CD4-positive, alpha-beta memory T cell (primary cell): Measurements from ENCODE around the gene ACER2. TPM values are rescaled to one million over a fixed set of nuclear protein-coding genes. Genes with fewer than 3 reads are reported as not detected.
A peak's percentile ranks its signal among the peaks of the same experiment; 100 is the strongest.
"Not testable (repeated sequence)": the region's sequence is repeated elsewhere in the genome, so short reads cannot be mapped to it uniquely, and the experiment has no call there.

ENCODE experiments used
- CTCF ChIA-PET: fragments of 350-600 bp; sonication (Branson Sonifier 250); formaldehyde crosslinking; loops from one replicate; lab custom pipeline; 2021; ENCODE audit warnings: inconsistent platforms; ENCODE audit not compliant: partially characterized antibody; lab: Charles Lee
- POLR2A ChIA-PET: fragments of 350-600 bp; sonication (Branson Sonifier 250); formaldehyde crosslinking; loops from one replicate; lab custom pipeline; 2021; ENCODE audit not compliant: partially characterized antibody; lab: Charles Lee
- DNase-seq, 5 donors: peaks; one replicate each; pipeline versions ENCODE4 v3.0.0 to v3.0.0-alpha.2; 2020 to 2022; ENCODE audit warnings: mixed read lengths in 1 of 5
- H3K27ac ChIP-seq: one replicate; pipeline ENCODE4 v1.7.0; 2013; ENCODE audit warnings: low read depth, low read length
- H3K27me3 ChIP-seq: 2 replicates; pipeline ENCODE4 v1.7.0; 2013; ENCODE audit warnings: mild to moderate bottlenecking, low read length, moderate library complexity; ENCODE audit not compliant: insufficient read depth
- H3K36me3 ChIP-seq: 2 replicates; pipeline ENCODE4 v1.7.0; 2013; ENCODE audit warnings: mild to moderate bottlenecking, low read length, moderate library complexity; ENCODE audit not compliant: insufficient read depth
- H3K4me1 ChIP-seq: 2 replicates; pipeline ENCODE4 v1.7.0; 2013; ENCODE audit warnings: mild to moderate bottlenecking, low read length, moderate library complexity; ENCODE audit not compliant: insufficient read depth
- H3K4me3 ChIP-seq, 2 donors: one replicate each; pipeline ENCODE4 v1.7.0; 2013; ENCODE audit warnings: low read length in 2 of 2, mild to moderate bottlenecking in 1 of 2
- H3K9me3 ChIP-seq, 2 donors: one replicate each; pipeline ENCODE4 v1.7.0; 2013; ENCODE audit warnings: low read length in 2 of 2, control low read depth in 1 of 2; ENCODE audit not compliant: control insufficient read depth in 1 of 2
- H3K27ac Mint-ChIP-seq, 7 donors: one replicate each; pipeline ENCODE4 v1.8.0; 2020 to 2021; ENCODE audit warnings: mixed read lengths in 7 of 7, mild to moderate bottlenecking in 6 of 7, inconsistent platforms in 3 of 7, moderate library complexity in 3 of 7
- H3K27me3 Mint-ChIP-seq, 2 donors: one replicate each; pipeline ENCODE4 v1.8.0; 2020 to 2021; ENCODE audit warnings: mixed read lengths in 2 of 2
- H3K36me3 Mint-ChIP-seq, 2 donors: one replicate each; pipeline ENCODE4 v1.8.0; 2020 to 2021; ENCODE audit warnings: mixed read lengths in 2 of 2, inconsistent platforms in 1 of 2, mild to moderate bottlenecking in 1 of 2
- H3K4me1 Mint-ChIP-seq, 4 donors: one replicate each; pipeline ENCODE4 v1.8.0; 2020 to 2021; ENCODE audit warnings: mixed read lengths in 4 of 4, mild to moderate bottlenecking in 1 of 4
- H3K4me3 Mint-ChIP-seq, 8 donors: one replicate each; pipeline ENCODE4 v1.8.0; 2020 to 2021; ENCODE audit warnings: mixed read lengths in 8 of 8, mild to moderate bottlenecking in 7 of 8, moderate library complexity in 6 of 8, inconsistent platforms in 3 of 8
- H3K9me3 Mint-ChIP-seq, 8 donors: one replicate each; pipeline ENCODE4 v1.8.0; 2020 to 2021; ENCODE audit warnings: mixed read lengths in 8 of 8, mild to moderate bottlenecking in 5 of 8, inconsistent platforms in 3 of 8, moderate library complexity in 1 of 8
- intact Hi-C: fragments of 100-400 bp; cut with micrococcal nuclease; formaldehyde crosslinking; loops from one replicate; pipeline ENCODE4 v1.15.1; 2023
- polyA plus RNA-seq, 2 donors: library from polyadenylated mRNA; unstranded; fragments of 300-500 nt; fragmentation: Illumina TruSeq; gene quantifications; one replicate each; pipeline ENCODE4 v1.2.3, GENCODE V29; 2021
- total RNA-seq, 2 experiments: library from RNA; stranded (reverse); gene quantifications; one replicate each; pipeline ENCODE4 v1.2.3, GENCODE V29; 2021

The ACER2 gene
- total and polyA plus RNA-seq, 4 experiments from 2014 or later: 0.54 to 6.0 (median 3.5) TPM

GRCh38 chr9:19403231-19403630 lies 5.6 kb upstream of the ACER2 start:
- H3K36me3 ChIP-seq, H3K27ac Mint-ChIP-seq, H3K9me3 ChIP-seq, H3K27me3 Mint-ChIP-seq, H3K4me3 ChIP-seq, H3K27ac ChIP-seq, POLR2A ChIA-PET, CTCF ChIA-PET, H3K9me3 Mint-ChIP-seq, H3K4me1 ChIP-seq, H3K36me3 Mint-ChIP-seq, H3K4me3 Mint-ChIP-seq, H3K27me3 ChIP-seq, DNase-seq: not testable (repeated sequence)
- intact Hi-C loops: loop anchor here (10.0 kb wide), 1 partner anchor 1632 kb away; the partner anchor contains the start of gene HACD4
- H3K4me1 Mint-ChIP-seq: peaks cover 0 to 13% (median 3%) of the 10 kb centered on the region in 4 donors

- H3K9me3 Mint-ChIP-seq: peaks cover 0 to 7% (median 0%) of the 10 kb centered on the region in 8 donors
- H3K4me1 ChIP-seq: peaks cover 10% of the 10 kb centered on the region
- no peaks in the 10 kb centered on the region for H3K27me3 Mint-ChIP-seq
- POLR2A ChIA-PET: interaction anchor here (1.2 kb wide), 1 partner anchor 24 kb away, joined by 4 read pairs; the partner anchor contains the start of gene RPS6
- H3K27me3 ChIP-seq: no peaks in the 10 kb centered on the region
- peaks cover 0 to 17% (median 6%) of the 10 kb centered on the region in 4 donors for H3K4me1 Mint-ChIP-seq
- H3K36me3 ChIP-seq: no peaks in the 10 kb centered on the region
- H3K4me3 ChIP-seq: no peak overlapping the region
- CTCF ChIA-PET: no interaction called here
- DNase-seq: no peak
- no peak overlapping the region for H3K27ac ChIP-seq
- intact Hi-C loops: loop anchor here (5.0 to 10.0 kb wide), 2 partner anchors 222 to 1630 kb away; partner anchors contain the start of gene HACD4
- H3K4me3 Mint-ChIP-seq: no peak overlapping the region
- H3K9me3 ChIP-seq: no peaks in the 10 kb centered on the region
- peak overlapping the region in 2 of 7 donors; percentile 30 to 32 for H3K27ac Mint-ChIP-seq
- H3K36me3 Mint-ChIP-seq: peaks cover 0 to 3% of the 10 kb centered on the region in 2 donors
Observed at GRCh38 chr9:19404283-19405075, 4.3 kb upstream of the ACER2 start.

DNA sequence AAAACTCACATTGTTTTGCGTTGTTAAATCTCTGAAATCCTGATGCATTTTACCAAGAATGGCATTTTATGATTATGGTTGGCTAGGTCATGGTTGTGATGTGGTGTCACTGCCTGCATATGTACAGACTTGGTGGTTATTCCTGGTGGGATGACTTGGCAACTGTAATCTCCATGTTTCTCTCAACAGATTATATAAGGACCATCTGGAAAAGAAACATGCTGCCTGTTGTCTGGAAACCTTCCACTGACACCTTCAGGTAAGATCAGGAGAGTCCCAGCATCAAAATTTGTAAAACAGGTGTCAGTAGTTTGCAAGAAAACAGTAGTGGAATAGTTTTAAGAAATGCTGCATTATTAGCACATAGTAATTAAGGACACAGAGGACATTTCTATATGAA lies 3.0 kb upstream of the ACER2 start:
- H3K4me3 ChIP-seq: no peak overlapping the region
- no peak for DNase-seq
- no peaks in the 10 kb centered on the region for H3K27me3 ChIP-seq
- no peaks in the 10 kb centered on the region for H3K9me3 ChIP-seq
- Mint-ChIP-seq H3K27me3 (no peaks in the 10 kb centered on the region), H3K36me3 (peaks cover 0 to 8% of the 10 kb centered on the region in 2 donors), H3K27ac (peak overlapping the region in 4 of 7 donors; percentile 15 to 79 (median 43)), H3K9me3 (peaks cover 0 to 7% (median 0%) of the 10 kb centered on the region in 8 donors), H3K4me3 (no peak overlapping the region), H3K4me1 (peaks cover 5 to 24% (median 14%) of the 10 kb centered on the region in 4 donors)
- ChIA-PET CTCF (no interaction called here), POLR2A (interaction anchor here (1.2 kb wide), 1 partner anchor 26 kb away, joined by 4 read pairs; the partner anchor contains the start of gene RPS6)
- H3K27ac ChIP-seq: no peak overlapping the region
- H3K36me3 ChIP-seq: no peaks in the 10 kb centered on the region
- peaks cover 20% of the 10 kb centered on the region for H3K4me1 ChIP-seq
- intact Hi-C loops: loop anchor here (5.0 to 10.0 kb wide), 2 partner anchors 223 to 1629 kb away; partner anchors contain the start of gene HACD4

- H3K9me3 Mint-ChIP-seq: peaks cover 0 to 7% (median 0%) of the 10 kb centered on the region in 8 donors
- CTCF ChIA-PET: interaction anchor here (3.0 kb wide), 1 partner anchor 56 kb away, joined by 13 read pairs; no protein-coding TSS in a partner anchor
- H3K36me3 Mint-ChIP-seq: peaks cover 0 to 8% of the 10 kb centered on the region in 2 donors
- peak overlapping the region; percentile 29 to 83 (median 65) for H3K27ac Mint-ChIP-seq
- POLR2A ChIA-PET: interaction anchor here (1.3 to 4.3 kb wide), 2 partner anchors 29 to 31 kb away, joined by 3 to 39 read pairs; partner anchors contain the start of gene RPS6
- Histone ChIP-seq H3K27ac (no peak overlapping the region), H3K4me3 (peak overlapping the region; percentile 94 to 100), H3K36me3 (no peaks in the 10 kb centered on the region), H3K4me1 (peaks cover 23% of the 10 kb centered on the region), H3K27me3 (no peaks in the 10 kb centered on the region), H3K9me3 (no peaks in the 10 kb centered on the region)
- H3K4me3 Mint-ChIP-seq: peak overlapping the region; percentile 82 to 96 (median 96)
- DNase-seq: peak in 1 of 5 donors; percentile 4
- intact Hi-C loops: loop anchor here (1.0 to 10.0 kb wide), 6 partner anchors 28 to 1626 kb away; partner anchors contain the start of genes DENND4C, HACD4, RPS6 and RRAGA
- H3K27me3 Mint-ChIP-seq: no peaks in the 10 kb centered on the region
- peaks cover 5 to 24% (median 15%) of the 10 kb centered on the region in 4 donors for H3K4me1 Mint-ChIP-seq
Observed at GRCh38 chr9:19408316-19408692, 505 bp upstream of the ACER2 start.

DNA sequence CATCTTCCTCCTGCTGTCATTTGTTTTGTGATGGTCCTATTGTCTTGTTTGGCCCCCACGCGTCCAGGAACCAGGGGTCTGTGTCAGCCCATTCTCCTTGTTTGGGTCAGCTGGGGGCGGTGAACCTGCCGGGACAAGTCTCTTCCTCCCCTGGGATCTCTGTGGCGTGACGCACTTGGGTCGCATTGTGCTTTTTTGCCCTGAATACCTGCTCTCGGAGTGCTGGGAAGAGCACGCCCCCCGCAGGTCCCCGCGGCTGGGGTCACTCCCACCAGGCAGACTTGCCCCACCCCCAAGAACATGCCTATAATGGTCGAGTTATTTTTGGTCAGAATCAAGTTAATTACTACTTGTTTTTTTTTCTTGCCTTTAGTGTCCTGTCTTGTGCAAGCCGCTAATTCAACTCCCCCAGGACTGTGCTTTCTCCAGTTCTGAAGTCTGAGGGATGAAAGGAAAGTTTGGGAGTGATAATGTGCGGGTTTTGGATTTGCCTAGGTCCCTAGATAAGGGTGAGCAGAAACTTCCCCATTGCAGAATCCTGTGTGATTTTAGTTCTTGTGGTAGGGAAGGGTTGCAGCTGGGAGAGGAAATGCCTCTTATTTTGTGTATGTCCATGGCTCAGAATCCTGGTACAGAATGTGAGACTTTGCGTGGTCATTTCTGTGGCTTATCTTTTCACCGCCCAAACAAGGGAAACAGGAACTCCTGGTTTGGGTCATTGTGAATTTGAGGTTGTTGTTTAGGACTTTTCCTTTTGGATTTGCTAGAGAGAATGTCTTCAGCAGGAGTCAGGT lies 789 bp downstream of the ACER2 start:
- intact Hi-C loops: loop anchor here (2.0 to 10.0 kb wide), 4 partner anchors 47 to 1625 kb away; partner anchors contain the start of genes DENND4C and HACD4
- no peaks in the 10 kb centered on the region for H3K9me3 ChIP-seq
- H3K27ac Mint-ChIP-seq: peak overlapping the region in 6 of 7 donors; percentile 79 to 94 (median 90)

GRCh38 chr9:19410195-19410503 lies 1.3 kb downstream of the ACER2 start:
- Histone ChIP-seq H3K4me1 (peaks cover 23% of the 10 kb centered on the region), H3K9me3 (no peaks in the 10 kb centered on the region), H3K27me3 (no peaks in the 10 kb centered on the region), H3K4me3 (no peak overlapping the region), H3K27ac (no peak overlapping the region), H3K36me3 (no peaks in the 10 kb centered on the region)
- H3K27ac Mint-ChIP-seq: peak overlapping the region in 4 of 7 donors; percentile 42 to 92 (median 90)
- H3K9me3 Mint-ChIP-seq: no peaks in the 10 kb centered on the region
- ChIA-PET POLR2A (interaction anchor here (0.6 to 4.3 kb wide), 5 partner anchors 10 to 361 kb away, joined by 3 to 39 read pairs (median 4); partner anchors contain the start of genes RPS6 and RRAGA), CTCF (interaction anchor here (3.0 kb wide), 1 partner anchor 54 kb away, joined by 13 read pairs; no protein-coding TSS in a partner anchor)
- H3K4me1 Mint-ChIP-seq: peaks cover 5 to 24% (median 17%) of the 10 kb centered on the region in 4 donors
- peaks cover 0 to 8% of the 10 kb centered on the region in 2 donors for H3K36me3 Mint-ChIP-seq
- intact Hi-C loops: no loop called here
- no peaks in the 10 kb centered on the region for H3K27me3 Mint-ChIP-seq
- DNase-seq: no peak
- peak overlapping the region; percentile 91 to 96 (median 96) for H3K4me3 Mint-ChIP-seq

More for the DNA sequence above, 789 bp downstream of the ACER2 start:
- Histone ChIP-seq H3K4me1 (peaks cover 23% of the 10 kb centered on the region), H3K27me3 (no peaks in the 10 kb centered on the region), H3K36me3 (no peaks in the 10 kb centered on the region), H3K4me3 (peak overlapping the region; percentile 94 to 100), H3K27ac (peak overlapping the region; percentile 69)
- POLR2A ChIA-PET: interaction anchor here (0.9 to 4.3 kb wide), 7 partner anchors 11 to 361 kb away, joined by 3 to 39 read pairs (median 4); partner anchors contain the start of genes RPS6 and RRAGA
- H3K36me3 Mint-ChIP-seq: peaks cover 0 to 8% of the 10 kb centered on the region in 2 donors
- CTCF ChIA-PET: interaction anchor here (0.9 to 3.0 kb wide), 4 partner anchors 34 to 1701 kb away, joined by 3 to 13 read pairs (median 3); no protein-coding TSS in a partner anchor
- DNase-seq: peak in 1 of 5 donors; percentile 8
- peaks cover 5 to 24% (median 17%) of the 10 kb centered on the region in 4 donors for H3K4me1 Mint-ChIP-seq
- no peaks in the 10 kb centered on the region for H3K27me3 Mint-ChIP-seq
- no peaks in the 10 kb centered on the region for H3K9me3 Mint-ChIP-seq
- peak overlapping the region; percentile 91 to 96 (median 96) for H3K4me3 Mint-ChIP-seq
